Kidney (tissue), 14 donors: ENCODE results near the gene FAM193A. TPM values are rescaled to one million over a fixed set of nuclear protein-coding genes. Genes with fewer than 3 reads are reported as not detected.
A peak's percentile ranks its signal among the peaks of the same experiment; 100 is the strongest.

Experiments used
- DNase-seq, 5 donors: peaks; one replicate each; pipeline ENCODE4 v3.0.0-alpha.2; 2013 to 2020
- FAIRE-seq: peaks from 2 replicates; lab custom pipeline; 2012; peaks lifted over from hg19 to GRCh38; lab: Jason Lieb, UNC
- H3K27ac ChIP-seq, 2 donors: one replicate each; pipeline ENCODE4 v1.7.0; 2013; ENCODE audit warnings: low read depth in 2 of 2, low read length in 2 of 2, inconsistent platforms in 1 of 2
- H3K27me3 ChIP-seq: one replicate; pipeline ENCODE4 v1.7.1; 2013; ENCODE audit warnings: low read length, inconsistent platforms; ENCODE audit not compliant: control insufficient read depth, insufficient read depth
- H3K36me3 ChIP-seq, 3 donors: one replicate each; pipeline versions ENCODE4 v1.7.0 to v1.7.1; 2013; ENCODE audit warnings: low read length in 3 of 3, control low read depth in 1 of 3, inconsistent platforms in 1 of 3; ENCODE audit not compliant: insufficient read depth in 3 of 3, control insufficient read depth in 2 of 3
- H3K4me1 ChIP-seq, 3 donors: one replicate each; pipeline versions ENCODE4 v1.7.0 to v1.7.1; 2013; ENCODE audit warnings: low read length in 3 of 3, inconsistent platforms in 1 of 3, low read depth in 1 of 3; ENCODE audit not compliant: control insufficient read depth in 2 of 3, insufficient read depth in 2 of 3
- H3K4me3 ChIP-seq, 3 donors: one replicate each; pipeline versions ENCODE4 v1.7.0 to v1.8.1; 2013; ENCODE audit warnings: low read length in 3 of 3, control low read depth in 1 of 3, inconsistent platforms in 1 of 3
- H3K9ac ChIP-seq, 3 donors: one replicate each; pipeline versions ENCODE4 v1.7.0 to v1.7.1; 2013; ENCODE audit warnings: low read length in 3 of 3, control low read depth in 1 of 3, inconsistent platforms in 1 of 3
- H3K9me3 ChIP-seq, 3 donors: one replicate each; pipeline versions ENCODE4 v1.7.0 to v1.7.1; 2013; ENCODE audit warnings: low read length in 3 of 3, control low read depth in 1 of 3, inconsistent platforms in 1 of 3; ENCODE audit not compliant: control insufficient read depth in 2 of 3, insufficient read depth in 1 of 3
- intact Hi-C: fragments of 100-400 bp; cut with DNase I; formaldehyde crosslinking; loops from one replicate; pipeline ENCODE4 v1.11.1; 2022
- polyA plus RNA-seq: library from polyadenylated mRNA; stranded (reverse); fragments of 350-450 nt; fragmentation: Illumina TruSeq; extraction: RNeasy Lipid Tissue Mini Kit (QIAGEN cat#74804); gene quantifications from one replicate; pipeline ENCODE4 v1.2.3, GENCODE V29; 2014; ENCODE audit warnings: low read depth, low replicate concordance; ENCODE audit not compliant: insufficient read depth
- total RNA-seq: library from RNA; stranded (reverse); fragmentation: NEBNext Ultra II Directional; extraction: Animal tissue kit (Norgen Biotek cat#: 25700); gene quantifications from one replicate; pipeline ENCODE4 v1.2.1, GENCODE V29; 2021
- TF ChIP-seq, protein P1 (sequence below): IDR thresholded peaks from 3 replicates; pipeline ENCODE4 v1.5.1; 2012; ENCODE audit warnings: mild to moderate bottlenecking, moderate library complexity, borderline replicate concordance; ENCODE audit not compliant: insufficient read depth; ENCODE audit errors: extremely low read depth
- donor health status: control.
- donor health status: control.
- donor health status: control.
- donor health status: control.
- donor health status: control.
- donor health status: DM: yes; HTN: yes; CAD: no.
- donor health status: Normal renal cell carcinoma (clear cell type).

FAM193A gene
- total and polyA plus RNA-seq, 2 donors from 2014 or later = 6.3 to 29.3 TPM

DNA sequence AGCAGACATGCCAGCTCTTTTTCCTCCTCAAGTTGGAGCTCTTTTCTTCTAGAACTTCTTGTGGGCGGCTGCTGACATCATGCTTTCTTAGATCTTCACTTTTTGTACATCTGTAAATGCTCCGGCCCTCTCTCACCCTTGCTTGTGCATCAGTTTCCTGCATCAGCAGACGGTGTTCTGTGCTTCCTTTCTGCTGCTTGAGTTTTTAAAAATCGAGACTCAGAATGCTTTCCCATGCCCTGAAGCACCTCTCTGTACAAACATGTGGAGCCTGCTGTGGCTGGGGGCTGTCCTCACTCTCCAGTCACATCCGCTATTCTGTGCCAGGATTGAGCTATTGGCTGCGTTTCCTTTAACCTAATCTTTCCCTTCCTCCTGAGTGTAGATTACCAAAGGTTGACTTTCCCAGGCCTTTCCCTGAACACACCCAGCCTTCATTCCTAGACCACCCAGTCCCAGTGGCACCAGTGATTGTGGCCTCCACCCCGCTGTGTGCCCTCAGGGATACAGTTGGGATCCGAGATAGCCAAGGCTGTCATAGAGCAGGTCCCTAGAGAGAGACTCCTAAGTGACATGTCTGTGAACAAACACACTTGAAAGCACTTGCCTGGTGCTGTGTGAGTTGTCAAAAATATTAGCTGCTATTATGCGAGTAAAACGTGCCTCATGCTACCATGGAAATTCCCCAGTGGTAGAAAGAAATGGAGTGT is 177.8 kb downstream of the FAM193A start:
- intact Hi-C loops = no loop called here
- peak in 2 of 5 donors; percentile 3 to 42 for DNase-seq

DNA sequence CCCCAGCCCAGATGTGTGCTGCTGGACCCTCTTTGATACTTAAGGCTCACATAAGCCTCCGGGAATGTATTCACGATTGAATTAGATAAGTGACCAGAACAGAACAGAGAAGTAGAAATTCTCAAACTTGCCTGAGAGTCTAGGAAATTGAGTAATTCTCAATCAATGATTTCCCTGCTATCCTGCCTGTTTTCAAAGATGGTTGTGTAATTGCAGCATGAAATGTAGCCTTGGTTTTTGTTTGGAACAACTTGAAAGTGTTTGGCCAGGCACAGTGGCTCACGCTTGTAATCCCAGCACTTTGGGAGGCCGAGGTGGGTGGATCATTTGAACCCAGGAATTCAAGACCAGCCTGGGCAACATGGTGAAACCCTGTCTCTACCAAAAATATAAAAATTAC is 178.5 kb downstream of the FAM193A start:
- intact Hi-C loops = no loop called here
- Histone ChIP-seq H3K27me3 (no peaks in the 10 kb centered on the region), H3K4me3 (no peak overlapping the region), H3K4me1 (peaks cover 0 to 8% (median 0%) of the 10 kb centered on the region in 3 donors), H3K27ac (no peak overlapping the region), H3K9me3 (no peaks in the 10 kb centered on the region), H3K9ac (no peak overlapping the region), H3K36me3 (peaks cover 0 to 17% (median 2%) of the 10 kb centered on the region in 3 donors)
- TF ChIP-seq, protein P1, sequence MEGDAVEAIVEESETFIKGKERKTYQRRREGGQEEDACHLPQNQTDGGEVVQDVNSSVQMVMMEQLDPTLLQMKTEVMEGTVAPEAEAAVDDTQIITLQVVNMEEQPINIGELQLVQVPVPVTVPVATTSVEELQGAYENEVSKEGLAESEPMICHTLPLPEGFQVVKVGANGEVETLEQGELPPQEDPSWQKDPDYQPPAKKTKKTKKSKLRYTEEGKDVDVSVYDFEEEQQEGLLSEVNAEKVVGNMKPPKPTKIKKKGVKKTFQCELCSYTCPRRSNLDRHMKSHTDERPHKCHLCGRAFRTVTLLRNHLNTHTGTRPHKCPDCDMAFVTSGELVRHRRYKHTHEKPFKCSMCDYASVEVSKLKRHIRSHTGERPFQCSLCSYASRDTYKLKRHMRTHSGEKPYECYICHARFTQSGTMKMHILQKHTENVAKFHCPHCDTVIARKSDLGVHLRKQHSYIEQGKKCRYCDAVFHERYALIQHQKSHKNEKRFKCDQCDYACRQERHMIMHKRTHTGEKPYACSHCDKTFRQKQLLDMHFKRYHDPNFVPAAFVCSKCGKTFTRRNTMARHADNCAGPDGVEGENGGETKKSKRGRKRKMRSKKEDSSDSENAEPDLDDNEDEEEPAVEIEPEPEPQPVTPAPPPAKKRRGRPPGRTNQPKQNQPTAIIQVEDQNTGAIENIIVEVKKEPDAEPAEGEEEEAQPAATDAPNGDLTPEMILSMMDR = no peak
- DNase-seq = no peak
- no peak for FAIRE-seq

More for the DNA sequence above, 177.8 kb downstream of the FAM193A start:
- Histone ChIP-seq H3K27me3 (no peaks in the 10 kb centered on the region), H3K9me3 (no peaks in the 10 kb centered on the region), H3K27ac (peak overlapping the region; percentile 82 to 84), H3K4me3 (no peak overlapping the region), H3K9ac (peak overlapping the region in 1 of 3 donors; percentile 31), H3K4me1 (peaks cover 0 to 8% (median 0%) of the 10 kb centered on the region in 3 donors), H3K36me3 (peaks cover 0 to 17% (median 2%) of the 10 kb centered on the region in 3 donors)
- TF ChIP-seq, protein P1 = no peak
- no peak for FAIRE-seq

DNA sequence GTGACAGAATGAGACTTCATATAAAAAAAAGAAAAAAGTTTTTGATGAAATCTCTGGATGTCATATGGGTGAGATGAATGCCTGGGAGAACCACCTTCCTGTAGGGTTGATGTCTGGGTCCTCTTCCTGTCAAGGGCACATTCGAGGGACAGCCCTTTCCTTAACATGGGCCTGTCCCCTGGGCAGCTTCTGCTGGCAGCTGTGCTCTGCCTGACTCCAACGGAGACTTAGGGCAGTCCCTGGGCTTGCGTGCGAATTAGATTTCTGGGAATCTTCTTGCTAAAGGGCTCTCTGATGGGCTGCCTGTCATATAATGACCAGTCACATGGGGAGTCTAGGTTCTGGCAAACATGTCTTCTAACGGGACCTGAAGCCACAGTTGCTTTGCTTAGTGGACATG is 179.0 kb downstream of the FAM193A start:
- DNase-seq (no peak), FAIRE-seq (no peak)
- H3K9ac ChIP-seq = no peak overlapping the region
- H3K4me3 ChIP-seq = no peak overlapping the region
- intact Hi-C loops = no loop called here
- TF ChIP-seq, protein P1 = no peak
- H3K27ac ChIP-seq = no peak overlapping the region
- no peaks in the 10 kb centered on the region for H3K27me3 ChIP-seq
- H3K9me3 ChIP-seq = no peaks in the 10 kb centered on the region
- peaks cover 0 to 8% (median 0%) of the 10 kb centered on the region in 3 donors for H3K4me1 ChIP-seq
- H3K36me3 ChIP-seq = peaks cover 0 to 18% (median 2%) of the 10 kb centered on the region in 3 donors
